Activated naive CD8-positive, alpha-beta T cell treated with anti-CD3 and anti-CD28 coated beads, Interleukin-2, amount 50 U/mL, for 24 hours (primary cell): ENCODE data around the gene SDHB.
A peak's percentile ranks its signal among the peaks of the same experiment; 100 is the strongest.

Experiments
- ATAC-seq: fragments of 150-1000 bp; cut with Tn5 transposase; one replicate; pipeline ENCODE4 v1.10.0; 2021
- DNase-seq: peaks from one replicate; pipeline ENCODE4 v3.0.0; 2021
- H3K27ac Mint-ChIP-seq: one replicate; pipeline ENCODE4 v1.8.0; 2021; ENCODE audit warnings: mild to moderate bottlenecking, mixed read lengths
- H3K27me3 Mint-ChIP-seq: one replicate; pipeline ENCODE4 v1.8.0; 2021; ENCODE audit warnings: mixed read lengths
- H3K36me3 Mint-ChIP-seq: one replicate; pipeline ENCODE4 v1.8.0; 2021; ENCODE audit warnings: low read depth, mixed read lengths
- H3K4me1 Mint-ChIP-seq: one replicate; pipeline ENCODE4 v1.8.0; 2021; ENCODE audit warnings: mixed read lengths
- H3K4me3 Mint-ChIP-seq: one replicate; pipeline ENCODE4 v1.8.0; 2021; ENCODE audit warnings: mild to moderate bottlenecking, moderate library complexity, mixed read lengths
- H3K9me3 Mint-ChIP-seq: one replicate; pipeline ENCODE4 v1.8.0; 2021; ENCODE audit warnings: mixed read lengths

Gene SDHB

GRCh38 chr1:17053685-17054410, at the start of gene SDHB:
SDHB (minus strand) TSS chr1:17054032; CDS start chr1:17054019, 13 bp downstream.
- Mint-ChIP-seq H3K9me3 (no peaks in the 10 kb centered on the region), H3K4me1 (peaks cover 30% of the 10 kb centered on the region), H3K27me3 (peaks cover 6% of the 10 kb centered on the region), H3K4me3 (peak within 1 kb of the TSS; percentile 99), H3K27ac (peak within 1 kb of the TSS; percentile 96), H3K36me3 (peaks cover 17% of the 10 kb centered on the region)
- ATAC-seq (peak; percentile 100), DNase-seq (peak; percentile 99)

- Mint-ChIP-seq H3K4me3 (no peak overlapping the region), H3K27me3 (no peaks in the 10 kb centered on the region), H3K4me1 (no peaks in the 10 kb centered on the region), H3K9me3 (no peaks in the 10 kb centered on the region), H3K36me3 (no peaks in the 10 kb centered on the region), H3K27ac (no peak overlapping the region)
- DNase-seq: no peak
- no peak for ATAC-seq
These were observed 48.4 kb upstream of the SDHB start for GRCh38 chr1:17102232-17102631.

- Mint-ChIP-seq H3K9me3 (no peaks in the 10 kb centered on the region), H3K27me3 (no peaks in the 10 kb centered on the region), H3K36me3 (no peaks in the 10 kb centered on the region), H3K4me3 (no peak overlapping the region), H3K4me1 (no peaks in the 10 kb centered on the region), H3K27ac (no peak overlapping the region)
- DNase-seq (no peak), ATAC-seq (no peak)
These were observed 47.4 kb upstream of the SDHB start for GRCh38 chr1:17101261-17101660.

- Mint-ChIP-seq H3K36me3 (no peaks in the 10 kb centered on the region), H3K9me3 (no peaks in the 10 kb centered on the region), H3K27ac (no peak overlapping the region), H3K27me3 (no peaks in the 10 kb centered on the region), H3K4me3 (no peak overlapping the region), H3K4me1 (no peaks in the 10 kb centered on the region)
- ATAC-seq: no peak
- DNase-seq: no peak
These were observed 45.9 kb upstream of the SDHB start for GRCh38 chr1:17099616-17100340.

- H3K27me3 Mint-ChIP-seq: no peaks in the 10 kb centered on the region
- H3K4me3 Mint-ChIP-seq: no peak overlapping the region
- ATAC-seq (no peak), DNase-seq (no peak)
- H3K9me3 Mint-ChIP-seq: no peaks in the 10 kb centered on the region
- H3K4me1 Mint-ChIP-seq: no peaks in the 10 kb centered on the region
- H3K36me3 Mint-ChIP-seq: no peaks in the 10 kb centered on the region
- H3K27ac Mint-ChIP-seq: no peak overlapping the region
These were observed 44.9 kb upstream of the SDHB start for GRCh38 chr1:17098446-17099317.

GRCh38 chr1:17097787-17098186, 44.0 kb upstream of the SDHB start:
- Mint-ChIP-seq H3K4me1 (no peaks in the 10 kb centered on the region), H3K36me3 (no peaks in the 10 kb centered on the region), H3K27ac (no peak overlapping the region), H3K9me3 (no peaks in the 10 kb centered on the region), H3K27me3 (no peaks in the 10 kb centered on the region), H3K4me3 (no peak overlapping the region)
- ATAC-seq (no peak), DNase-seq (no peak)

GRCh38 chr1:17097147-17097546, 43.3 kb upstream of the SDHB start:
- Mint-ChIP-seq H3K9me3 (no peaks in the 10 kb centered on the region), H3K4me1 (no peaks in the 10 kb centered on the region), H3K4me3 (no peak overlapping the region), H3K27ac (no peak overlapping the region), H3K36me3 (no peaks in the 10 kb centered on the region), H3K27me3 (no peaks in the 10 kb centered on the region)
- ATAC-seq: no peak
- DNase-seq: no peak

- Mint-ChIP-seq H3K4me1 (no peaks in the 10 kb centered on the region), H3K4me3 (no peak overlapping the region), H3K27me3 (no peaks in the 10 kb centered on the region), H3K27ac (no peak overlapping the region), H3K9me3 (no peaks in the 10 kb centered on the region), H3K36me3 (no peaks in the 10 kb centered on the region)
- ATAC-seq: no peak
- DNase-seq: no peak
These were observed 42.8 kb upstream of the SDHB start for GRCh38 chr1:17096584-17096983.

- no peaks in the 10 kb centered on the region for H3K9me3 Mint-ChIP-seq
- H3K36me3 Mint-ChIP-seq: no peaks in the 10 kb centered on the region
- no peak overlapping the region for H3K27ac Mint-ChIP-seq
- H3K4me3 Mint-ChIP-seq: no peak overlapping the region
- H3K4me1 Mint-ChIP-seq: no peaks in the 10 kb centered on the region
- no peaks in the 10 kb centered on the region for H3K27me3 Mint-ChIP-seq
- DNase-seq: no peak
- no peak for ATAC-seq
These were observed 41.3 kb upstream of the SDHB start for GRCh38 chr1:17095141-17095540.

GRCh38 chr1:17094664-17095063, 40.8 kb upstream of the SDHB start:
- no peak overlapping the region for H3K27ac Mint-ChIP-seq
- no peaks in the 10 kb centered on the region for H3K27me3 Mint-ChIP-seq
- H3K9me3 Mint-ChIP-seq: no peaks in the 10 kb centered on the region
- no peak for DNase-seq
- no peak for ATAC-seq
- no peaks in the 10 kb centered on the region for H3K4me1 Mint-ChIP-seq
- H3K4me3 Mint-ChIP-seq: no peak overlapping the region
- no peaks in the 10 kb centered on the region for H3K36me3 Mint-ChIP-seq

- H3K36me3 Mint-ChIP-seq: no peaks in the 10 kb centered on the region
- H3K4me1 Mint-ChIP-seq: no peaks in the 10 kb centered on the region
- H3K4me3 Mint-ChIP-seq: no peak overlapping the region
- no peaks in the 10 kb centered on the region for H3K9me3 Mint-ChIP-seq
- DNase-seq (no peak), ATAC-seq (no peak)
- H3K27ac Mint-ChIP-seq: no peak overlapping the region
- no peaks in the 10 kb centered on the region for H3K27me3 Mint-ChIP-seq
These were observed 40.1 kb upstream of the SDHB start for GRCh38 chr1:17093822-17094393.

GRCh38 chr1:17091252-17091651, 37.4 kb upstream of the SDHB start:
- ATAC-seq (no peak), DNase-seq (no peak)
- H3K4me3 Mint-ChIP-seq: no peak overlapping the region
- no peaks in the 10 kb centered on the region for H3K36me3 Mint-ChIP-seq
- no peaks in the 10 kb centered on the region for H3K27me3 Mint-ChIP-seq
- no peak overlapping the region for H3K27ac Mint-ChIP-seq
- H3K4me1 Mint-ChIP-seq: no peaks in the 10 kb centered on the region
- no peaks in the 10 kb centered on the region for H3K9me3 Mint-ChIP-seq

GRCh38 chr1:17089506-17089905, 35.7 kb upstream of the SDHB start:
- DNase-seq (no peak), ATAC-seq (no peak)
- no peaks in the 10 kb centered on the region for H3K27me3 Mint-ChIP-seq
- H3K4me3 Mint-ChIP-seq: no peak overlapping the region
- no peaks in the 10 kb centered on the region for H3K36me3 Mint-ChIP-seq
- no peak overlapping the region for H3K27ac Mint-ChIP-seq
- H3K9me3 Mint-ChIP-seq: no peaks in the 10 kb centered on the region
- H3K4me1 Mint-ChIP-seq: no peaks in the 10 kb centered on the region

- Mint-ChIP-seq H3K27me3 (no peaks in the 10 kb centered on the region), H3K9me3 (no peaks in the 10 kb centered on the region), H3K27ac (no peak overlapping the region), H3K4me3 (no peak overlapping the region), H3K4me1 (no peaks in the 10 kb centered on the region), H3K36me3 (no peaks in the 10 kb centered on the region)
- DNase-seq (no peak), ATAC-seq (no peak)
These were observed 32.9 kb upstream of the SDHB start for GRCh38 chr1:17086751-17087150.
